Activated CD8-positive, alpha-beta memory T cell treated with anti-CD3 and anti-CD28 coated beads, Interleukin-2, amount 50 U/mL, for 4 hours (primary cell): Measurements from ENCODE around the gene SLC6A18.

Source experiments
- DNase-seq: peaks from one replicate; pipeline ENCODE4 v3.0.0-alpha.2; 2020

Gene SLC6A18, protein sequence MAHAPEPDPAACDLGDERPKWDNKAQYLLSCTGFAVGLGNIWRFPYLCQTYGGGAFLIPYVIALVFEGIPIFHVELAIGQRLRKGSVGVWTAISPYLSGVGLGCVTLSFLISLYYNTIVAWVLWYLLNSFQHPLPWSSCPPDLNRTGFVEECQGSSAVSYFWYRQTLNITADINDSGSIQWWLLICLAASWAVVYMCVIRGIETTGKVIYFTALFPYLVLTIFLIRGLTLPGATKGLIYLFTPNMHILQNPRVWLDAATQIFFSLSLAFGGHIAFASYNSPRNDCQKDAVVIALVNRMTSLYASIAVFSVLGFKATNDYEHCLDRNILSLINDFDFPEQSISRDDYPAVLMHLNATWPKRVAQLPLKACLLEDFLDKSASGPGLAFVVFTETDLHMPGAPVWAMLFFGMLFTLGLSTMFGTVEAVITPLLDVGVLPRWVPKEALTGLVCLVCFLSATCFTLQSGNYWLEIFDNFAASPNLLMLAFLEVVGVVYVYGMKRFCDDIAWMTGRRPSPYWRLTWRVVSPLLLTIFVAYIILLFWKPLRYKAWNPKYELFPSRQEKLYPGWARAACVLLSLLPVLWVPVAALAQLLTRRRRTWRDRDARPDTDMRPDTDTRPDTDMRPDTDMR

DNA sequence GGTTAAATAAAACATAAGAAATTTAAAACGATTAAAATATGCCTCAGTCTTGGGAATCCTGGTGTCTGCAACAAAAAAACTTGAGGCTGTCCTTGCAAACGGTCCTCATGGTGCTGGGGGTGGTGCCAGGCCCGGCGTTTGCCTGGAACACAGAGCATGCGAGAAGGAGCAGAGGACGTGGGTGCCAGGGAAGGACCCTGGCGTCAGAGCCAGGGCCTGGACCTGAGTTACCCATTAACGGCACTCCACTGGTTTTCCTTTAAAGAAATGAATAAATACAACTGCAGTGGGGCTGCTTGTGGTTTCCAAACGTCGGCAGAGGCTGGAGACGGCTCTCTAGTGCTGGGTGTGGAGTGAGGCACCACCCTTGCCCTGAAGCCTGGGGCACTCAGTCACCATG, at the start of gene SLC6A18:
TSS of gene SLC6A18 (plus strand) at position 301 of the 400 bp plus-strand sequence. CDS start at position 398, 97 bp downstream.
- no peak for DNase-seq

DNA sequence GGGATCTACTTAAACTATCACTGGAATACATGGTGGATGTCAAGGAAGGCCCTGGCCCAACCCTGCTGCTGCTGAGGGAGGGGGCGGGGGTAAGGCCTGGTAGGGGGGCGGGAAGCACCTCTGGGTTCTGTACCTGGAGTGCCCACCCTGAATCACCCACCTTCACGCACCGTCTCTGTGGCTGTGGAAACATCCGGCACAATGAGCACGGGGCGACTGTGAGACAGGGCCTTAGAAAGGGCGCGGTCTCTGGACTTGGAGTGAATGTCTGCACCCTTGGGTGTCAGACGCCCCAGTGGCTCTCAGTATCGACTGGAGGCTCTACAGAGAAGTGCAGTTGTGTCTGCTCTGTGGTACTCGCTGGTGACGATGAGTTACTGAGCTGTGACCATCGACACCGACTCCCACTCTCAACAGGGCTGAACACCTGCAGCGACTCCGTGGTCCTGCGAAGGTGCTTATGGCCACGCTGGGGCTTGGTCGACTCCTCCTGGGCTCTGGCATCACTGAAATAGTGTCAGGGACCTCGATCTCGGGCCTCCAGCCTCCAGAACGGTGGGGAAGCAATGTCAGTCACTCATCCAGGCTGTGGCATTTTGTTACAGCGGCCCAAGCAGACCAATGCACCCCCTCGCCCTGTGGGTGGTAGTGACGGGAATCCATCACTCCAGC, 49.2 kb upstream of the SLC6A18 start:
- DNase-seq: no peak

DNA sequence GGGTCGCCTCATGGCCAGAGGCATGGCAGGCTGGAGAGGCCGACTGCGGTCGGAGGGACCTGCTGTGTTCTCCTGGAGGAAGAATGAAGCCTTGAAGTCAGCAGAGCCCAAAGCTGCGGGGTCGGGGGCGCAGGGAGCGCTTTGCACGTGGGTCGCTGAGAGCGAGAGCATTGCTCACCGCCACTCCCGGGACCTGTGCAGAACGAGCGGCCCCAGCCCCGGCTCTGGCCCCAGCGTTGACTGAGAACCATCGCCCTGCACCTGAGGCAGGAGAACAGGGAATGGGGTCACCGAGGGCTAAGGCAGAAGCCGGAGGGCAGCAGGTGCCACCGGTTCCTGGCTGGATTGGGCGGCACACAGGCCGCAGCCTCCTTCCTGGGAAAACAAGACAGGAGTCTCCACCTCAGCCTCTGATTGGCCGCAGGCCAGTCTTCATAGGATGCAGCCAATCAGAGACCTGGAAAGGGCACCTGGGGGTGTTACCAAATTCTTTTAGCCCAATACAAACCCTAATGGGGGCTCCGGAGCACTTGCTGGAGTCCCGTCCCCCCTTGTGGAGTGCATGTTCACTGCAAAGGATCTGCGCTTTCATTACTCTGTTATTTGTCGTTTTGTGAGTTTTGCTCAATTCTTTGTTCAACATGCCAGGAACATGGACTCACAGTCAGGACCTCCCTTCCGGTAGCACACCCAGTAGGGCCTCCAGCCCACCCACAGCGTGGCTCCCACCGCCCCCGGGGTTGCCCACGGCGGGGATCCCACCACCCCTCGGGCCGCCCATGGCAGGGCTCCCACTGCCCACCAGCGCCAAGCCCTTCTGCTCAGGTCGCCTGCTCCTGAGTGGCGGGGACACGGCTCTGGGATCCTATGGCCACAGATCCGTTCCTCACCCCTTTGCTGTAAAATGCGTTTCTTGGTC, 48.4 kb upstream of the SLC6A18 start:
- no peak for DNase-seq

DNA sequence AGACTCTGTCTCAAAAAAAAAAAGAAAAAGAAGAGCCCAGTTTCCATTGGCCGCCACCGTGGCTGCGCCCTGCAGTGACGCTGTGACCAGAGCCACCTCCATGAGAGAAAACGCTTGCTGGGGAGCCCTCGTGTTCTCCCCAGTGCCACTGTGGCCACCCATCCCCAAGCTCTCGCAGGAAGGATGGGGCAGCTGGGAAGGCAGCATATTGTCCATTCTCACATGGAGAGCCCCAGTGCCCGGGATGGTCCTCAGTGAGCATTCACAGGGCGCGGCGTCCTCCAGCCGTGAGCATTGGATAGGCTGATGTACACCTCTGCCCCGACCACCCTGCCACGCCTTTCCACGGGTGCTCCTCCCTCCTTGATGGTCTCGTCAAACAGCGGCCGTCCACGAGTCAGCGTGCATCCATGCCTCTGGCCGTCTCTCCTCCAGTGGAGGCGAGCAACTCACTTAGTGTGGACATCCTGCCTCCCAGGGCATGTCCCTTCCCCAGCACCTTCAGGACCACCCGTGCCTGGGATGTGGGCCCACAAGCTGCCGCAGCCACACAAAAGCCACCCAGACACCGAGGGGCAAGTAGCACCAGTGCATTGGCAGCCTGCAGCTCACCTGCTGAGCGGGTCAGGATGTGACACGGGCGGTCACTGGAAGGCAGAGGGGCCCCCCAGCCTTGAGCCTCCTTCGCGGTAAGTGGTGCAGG, 47.2 kb upstream of the SLC6A18 start:
- no peak for DNase-seq

DNA sequence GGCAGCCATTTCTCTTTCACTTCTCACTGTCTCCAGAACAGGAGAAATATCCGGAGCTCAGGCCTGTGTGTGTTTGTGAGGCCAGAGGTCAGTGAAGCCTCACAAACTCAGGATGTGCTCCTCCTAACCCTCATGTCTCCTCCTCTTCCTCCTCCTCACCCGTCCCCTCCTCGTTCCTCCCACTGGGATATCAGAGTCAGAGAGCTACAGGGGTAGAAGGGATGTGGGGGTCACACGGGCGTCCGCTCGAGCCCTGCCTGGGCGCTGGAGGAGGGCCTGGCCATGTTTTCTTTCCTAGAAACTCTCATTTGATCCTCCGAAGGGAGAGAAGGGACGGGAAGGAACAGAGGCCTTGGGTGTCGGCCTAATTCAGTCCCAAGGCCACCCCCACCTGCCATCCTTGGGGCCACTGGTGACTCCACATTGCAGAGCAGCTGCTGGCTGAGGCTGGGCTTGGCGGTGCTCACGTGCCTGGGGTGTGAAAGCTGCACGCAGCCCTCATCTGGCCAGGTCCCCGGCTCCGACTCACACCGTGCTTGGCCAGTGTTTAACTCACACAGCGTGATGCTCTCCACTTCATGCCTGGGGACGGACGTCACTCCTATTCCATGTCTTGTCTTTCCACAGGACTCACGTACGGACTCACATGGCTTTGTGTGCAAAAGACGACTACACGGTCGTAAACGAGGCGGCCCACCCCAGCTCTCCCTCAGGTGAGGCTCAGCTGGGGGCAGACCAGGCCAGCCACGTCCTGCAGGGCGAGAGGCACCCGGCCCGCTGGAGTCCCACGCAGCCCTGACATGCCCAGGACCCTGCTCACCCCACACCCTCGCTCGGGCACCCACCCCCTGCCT, 46.4 kb upstream of the SLC6A18 start:
- DNase-seq: no peak

DNA sequence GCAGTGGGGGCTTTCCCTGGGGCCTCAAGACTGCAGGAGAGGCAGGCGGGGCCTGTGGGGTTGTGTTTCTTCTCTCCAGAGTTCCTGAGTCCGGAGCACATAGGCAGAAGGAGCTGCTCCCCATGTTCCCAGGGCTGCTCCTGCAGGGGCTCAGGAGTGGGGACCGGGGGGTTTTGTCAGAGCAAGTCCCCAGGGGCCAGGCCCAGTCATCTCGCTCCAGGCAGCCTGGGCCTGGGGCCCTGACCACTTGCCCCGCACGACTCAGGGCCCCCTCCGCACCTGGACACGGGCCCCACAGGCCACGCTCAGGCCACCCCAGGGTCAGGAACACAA, 45.8 kb upstream of the SLC6A18 start:
- DNase-seq: no peak

DNA sequence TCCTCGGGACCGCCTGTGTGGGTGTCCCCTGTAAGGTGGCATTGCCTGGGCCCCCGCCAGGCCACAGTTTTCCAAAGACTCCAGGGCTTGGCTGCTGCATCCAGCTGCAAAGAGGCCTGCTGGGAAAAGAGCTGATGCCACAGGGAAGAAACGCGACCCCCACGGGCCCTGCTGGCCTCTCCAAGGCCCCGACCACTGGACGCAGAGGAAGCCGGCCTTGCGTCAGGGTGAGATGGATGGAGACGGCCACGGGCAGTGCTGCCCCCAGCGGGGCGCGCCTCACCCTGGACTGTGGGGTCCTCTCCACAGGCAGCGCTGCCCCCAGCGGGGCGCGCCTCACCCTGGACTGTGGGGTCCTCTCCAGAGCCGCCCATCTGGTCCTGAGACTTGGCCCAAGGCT, 45.1 kb upstream of the SLC6A18 start:
- DNase-seq: no peak

DNA sequence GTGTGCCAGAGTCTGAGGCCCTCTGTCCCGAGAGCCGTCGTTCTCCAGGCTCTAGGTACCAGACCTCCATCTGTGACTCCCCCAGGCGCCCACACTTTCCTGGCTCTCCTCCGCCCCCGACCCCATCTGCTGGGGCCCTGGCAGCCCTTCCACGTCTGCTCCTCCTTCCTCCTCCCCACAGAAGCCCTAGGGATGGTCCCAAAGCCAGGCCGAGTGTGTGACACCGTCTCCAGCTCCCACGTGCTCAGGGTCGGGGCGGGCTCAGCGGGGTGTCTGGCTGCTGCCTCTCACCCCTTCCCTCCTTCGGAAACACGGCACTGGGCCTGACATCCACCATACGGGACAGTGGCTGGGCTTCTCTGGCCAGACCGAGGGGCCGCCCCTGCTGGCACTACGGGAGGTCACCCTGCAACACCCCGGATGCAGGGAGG, 44.3 kb upstream of the SLC6A18 start:
- no peak for DNase-seq

DNA sequence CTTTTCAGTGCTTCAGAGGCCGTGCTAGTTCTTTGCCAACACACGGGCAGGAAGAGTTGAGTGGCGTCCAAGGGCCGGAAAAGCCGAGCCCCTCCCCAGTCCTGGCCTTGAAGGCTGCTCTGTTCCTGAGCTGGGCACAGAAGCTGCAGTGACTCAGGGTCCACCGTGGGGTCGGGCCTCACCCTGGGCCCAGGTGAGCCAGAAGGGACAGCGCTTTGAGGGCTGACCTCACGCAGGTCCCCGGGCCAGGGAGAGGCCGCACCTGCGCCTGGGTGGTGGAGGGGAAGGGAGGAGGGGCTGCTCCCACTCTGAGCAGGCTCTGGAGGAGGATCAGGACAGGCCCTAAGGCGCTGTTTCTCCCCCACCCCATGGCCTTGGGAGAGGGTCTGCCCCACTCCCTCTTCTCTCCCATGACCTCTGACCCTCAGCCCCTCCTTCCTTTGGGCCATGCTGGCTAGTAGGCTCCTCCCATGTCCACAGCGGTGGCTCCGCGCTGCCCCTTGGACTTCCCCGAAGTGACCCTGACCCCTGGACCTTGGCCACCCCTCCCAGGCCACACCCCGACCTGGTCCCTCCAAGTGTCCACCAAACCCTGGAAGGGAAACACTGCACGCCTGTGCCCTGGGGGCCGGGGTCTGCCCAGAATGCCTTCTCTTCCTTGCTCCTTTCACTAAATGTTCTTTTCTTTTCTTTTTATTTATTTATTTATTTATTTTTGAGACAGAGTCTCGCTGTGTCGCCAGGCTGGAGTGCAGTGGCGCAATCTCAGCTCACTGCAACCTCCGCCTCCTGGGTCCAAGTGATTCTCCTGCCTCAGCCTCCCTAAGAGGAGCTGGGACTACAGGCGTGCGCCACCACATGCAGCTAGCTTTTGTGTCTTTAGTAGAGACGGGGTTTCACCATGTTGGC, 43.5 kb upstream of the SLC6A18 start:
- no peak for DNase-seq

DNA sequence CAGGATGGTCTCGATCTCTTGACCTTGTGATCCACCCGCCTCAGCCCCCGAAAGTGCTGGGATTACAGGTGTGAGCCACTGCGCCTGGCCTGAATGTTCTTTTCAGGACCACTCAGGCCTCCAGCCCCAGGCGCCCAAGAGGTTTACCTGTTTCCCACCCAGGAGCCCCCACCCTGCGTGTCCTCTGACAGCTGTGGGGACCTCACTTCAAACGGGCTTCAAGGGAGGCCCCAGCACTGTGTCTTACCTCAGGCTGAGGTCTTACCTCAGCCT, 42.9 kb upstream of the SLC6A18 start:
- DNase-seq: no peak

DNA sequence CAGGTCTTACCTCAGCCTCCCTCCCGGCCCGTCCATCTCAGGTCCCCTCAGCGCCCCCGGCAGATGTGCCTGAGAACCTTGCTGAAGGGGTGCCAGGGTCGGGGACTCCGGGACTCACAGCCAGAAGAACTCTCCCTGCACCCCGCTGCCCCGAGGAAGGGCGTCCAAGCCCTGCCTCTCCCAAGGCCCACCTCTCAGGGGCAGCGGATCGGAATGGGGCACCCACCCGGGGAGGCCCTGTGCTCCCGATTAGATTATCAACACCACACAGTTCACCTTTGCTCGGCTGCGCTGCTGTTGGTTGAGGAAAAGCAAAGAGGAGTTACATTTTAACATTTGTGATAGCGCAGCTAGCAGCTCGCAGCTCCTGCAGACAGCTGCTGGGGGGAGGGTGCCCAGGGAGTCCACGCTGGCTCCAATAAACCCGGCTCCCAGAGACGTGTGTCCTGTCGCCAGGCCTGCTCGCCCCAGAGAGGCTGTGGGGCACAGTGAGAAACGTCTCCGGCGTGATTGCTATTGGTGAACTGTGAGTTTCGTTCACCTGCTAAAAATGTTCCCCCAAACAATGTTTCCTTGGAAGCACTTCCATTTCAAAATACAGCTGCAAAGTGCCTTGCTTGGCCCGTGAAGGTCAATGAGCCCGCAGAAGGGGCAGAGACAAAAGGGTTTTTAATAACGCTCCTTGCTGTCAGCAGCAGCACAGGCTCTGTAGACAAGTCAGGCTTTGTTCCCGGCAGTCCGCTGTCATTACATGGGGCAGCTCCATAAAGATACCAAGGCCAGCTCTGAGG, 42.4 kb upstream of the SLC6A18 start:
- no peak for DNase-seq

DNA sequence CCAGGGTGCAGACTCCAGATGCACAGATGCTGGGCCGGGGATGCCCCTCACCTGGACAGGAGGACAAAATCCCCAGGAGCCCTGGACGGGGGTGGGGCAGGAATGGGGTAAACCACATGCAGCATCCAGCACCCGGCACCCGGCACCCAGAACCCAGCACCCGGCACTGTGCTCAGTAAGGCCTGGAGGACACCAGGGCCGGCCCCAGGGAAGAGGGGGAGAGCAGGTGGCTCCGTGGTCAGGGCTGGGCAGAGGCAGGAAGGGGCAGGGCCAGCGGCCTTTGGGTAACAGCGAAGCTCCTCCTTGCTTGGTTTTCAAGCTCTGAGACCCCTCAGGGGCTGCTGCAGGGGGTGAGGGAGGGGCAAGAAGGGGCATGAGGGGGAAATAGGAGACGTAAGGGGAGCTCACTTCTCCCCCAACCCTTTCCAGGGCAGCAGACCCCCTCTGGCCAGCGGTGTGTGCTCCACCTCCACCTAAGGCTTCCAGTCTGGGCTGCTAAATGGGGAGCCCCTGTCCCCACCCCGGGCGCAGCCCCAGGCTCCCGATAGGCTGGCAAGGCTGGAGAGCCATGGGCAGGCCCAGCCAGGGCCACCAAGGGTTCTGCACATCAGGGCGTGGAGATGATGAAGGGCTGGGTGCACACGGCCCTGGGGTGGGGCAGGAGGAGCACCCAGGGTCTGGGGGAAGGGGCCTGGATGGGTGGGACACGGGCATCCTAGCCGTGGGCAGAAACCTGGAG, 41.6 kb upstream of the SLC6A18 start:
- DNase-seq: no peak

DNA sequence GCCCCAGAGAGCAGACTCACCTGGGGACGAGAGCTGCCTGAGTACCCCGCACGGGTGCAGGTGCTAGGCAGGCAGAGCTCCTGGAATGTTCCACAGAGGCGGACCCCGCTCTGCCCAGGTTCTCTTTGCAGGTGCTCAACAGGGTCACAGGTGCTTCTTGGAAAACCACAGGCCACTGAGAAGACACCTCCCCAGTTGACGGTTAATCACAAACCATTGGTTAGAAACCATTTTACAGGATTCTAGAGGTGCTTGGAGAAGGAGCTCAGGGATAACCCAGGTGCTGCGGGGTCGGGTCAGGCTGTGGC, 41.1 kb upstream of the SLC6A18 start:
- DNase-seq: no peak

DNA sequence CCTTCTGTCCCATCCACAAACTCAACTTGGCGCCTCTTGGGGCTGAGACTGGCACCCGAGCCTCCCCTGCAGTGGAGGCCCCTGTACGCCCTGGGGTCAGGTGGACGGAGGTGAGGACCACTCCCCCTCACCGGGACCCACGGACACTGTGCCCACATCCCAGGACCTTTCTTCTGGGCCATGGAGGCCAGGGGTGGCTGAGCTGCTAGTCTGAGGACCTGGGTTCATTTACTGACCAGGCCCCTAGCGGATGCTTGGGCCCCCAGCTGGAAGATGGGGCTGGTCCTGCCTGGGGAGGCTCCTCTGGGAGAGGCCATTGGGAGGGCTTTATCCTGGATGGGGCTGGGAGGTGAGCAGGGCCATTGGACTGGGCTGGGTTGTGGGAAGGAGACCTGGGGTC, 40.7 kb upstream of the SLC6A18 start:
- DNase-seq: no peak

DNA sequence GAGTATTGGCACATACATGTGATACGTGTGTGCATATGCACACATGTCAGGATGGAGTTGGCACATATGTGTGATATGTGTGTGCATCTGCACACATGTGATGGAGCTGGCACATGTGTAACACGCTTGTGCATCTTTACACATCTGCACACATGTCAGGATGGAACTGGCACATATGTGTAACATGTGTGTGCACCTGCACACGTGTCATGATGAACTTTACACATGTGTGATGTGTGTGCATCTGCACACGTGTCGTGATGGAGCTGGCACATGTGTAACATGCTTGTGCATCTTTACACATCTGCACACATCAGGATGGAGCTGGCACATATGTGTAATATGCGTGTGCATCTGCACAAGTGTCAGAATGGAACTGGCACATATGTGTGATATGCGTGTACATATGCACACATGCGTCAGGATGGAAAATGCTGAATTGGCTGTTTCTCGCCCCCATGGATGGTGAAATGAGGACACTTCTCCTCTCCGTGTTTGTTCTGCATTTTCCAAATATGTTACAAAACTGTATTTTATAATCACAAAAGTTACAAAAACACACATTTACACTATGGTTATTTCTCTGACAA, 40.0 kb upstream of the SLC6A18 start:
- no peak for DNase-seq

DNA sequence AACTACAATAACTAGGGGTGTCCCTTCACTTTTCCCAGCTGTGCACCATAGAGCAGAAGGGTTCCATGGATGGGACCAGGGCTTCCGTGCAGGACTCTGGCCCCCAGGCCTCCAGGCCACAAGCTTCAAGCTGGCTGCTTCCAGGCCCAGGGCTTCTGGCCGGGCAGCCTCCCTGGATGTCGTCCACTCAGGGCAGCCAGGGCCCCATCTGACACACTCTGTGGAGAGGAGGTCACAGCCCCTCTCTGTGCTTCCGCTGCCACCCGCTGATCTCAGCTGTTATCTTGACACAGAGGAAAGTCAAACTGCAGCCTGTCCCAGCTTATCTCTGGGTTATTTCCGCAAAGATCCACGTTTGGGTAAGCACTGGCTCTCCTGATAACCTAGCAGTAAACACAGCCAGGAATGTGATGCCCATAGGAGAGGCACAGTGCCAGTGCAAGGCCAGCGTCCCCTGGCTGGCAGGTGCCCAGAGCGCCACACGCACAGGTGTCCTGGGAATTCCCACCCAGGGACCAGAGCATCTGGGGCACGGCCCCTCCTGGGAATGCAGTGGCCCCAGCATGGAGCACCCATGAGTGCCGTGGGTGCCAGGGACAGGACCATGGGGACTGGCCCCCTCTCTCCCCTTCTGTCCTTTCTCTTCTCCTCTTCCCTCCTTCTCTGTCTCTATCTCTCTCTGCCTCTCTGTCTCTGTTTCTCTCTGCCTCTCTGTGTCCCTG, 39.4 kb upstream of the SLC6A18 start:
- DNase-seq: no peak

DNA sequence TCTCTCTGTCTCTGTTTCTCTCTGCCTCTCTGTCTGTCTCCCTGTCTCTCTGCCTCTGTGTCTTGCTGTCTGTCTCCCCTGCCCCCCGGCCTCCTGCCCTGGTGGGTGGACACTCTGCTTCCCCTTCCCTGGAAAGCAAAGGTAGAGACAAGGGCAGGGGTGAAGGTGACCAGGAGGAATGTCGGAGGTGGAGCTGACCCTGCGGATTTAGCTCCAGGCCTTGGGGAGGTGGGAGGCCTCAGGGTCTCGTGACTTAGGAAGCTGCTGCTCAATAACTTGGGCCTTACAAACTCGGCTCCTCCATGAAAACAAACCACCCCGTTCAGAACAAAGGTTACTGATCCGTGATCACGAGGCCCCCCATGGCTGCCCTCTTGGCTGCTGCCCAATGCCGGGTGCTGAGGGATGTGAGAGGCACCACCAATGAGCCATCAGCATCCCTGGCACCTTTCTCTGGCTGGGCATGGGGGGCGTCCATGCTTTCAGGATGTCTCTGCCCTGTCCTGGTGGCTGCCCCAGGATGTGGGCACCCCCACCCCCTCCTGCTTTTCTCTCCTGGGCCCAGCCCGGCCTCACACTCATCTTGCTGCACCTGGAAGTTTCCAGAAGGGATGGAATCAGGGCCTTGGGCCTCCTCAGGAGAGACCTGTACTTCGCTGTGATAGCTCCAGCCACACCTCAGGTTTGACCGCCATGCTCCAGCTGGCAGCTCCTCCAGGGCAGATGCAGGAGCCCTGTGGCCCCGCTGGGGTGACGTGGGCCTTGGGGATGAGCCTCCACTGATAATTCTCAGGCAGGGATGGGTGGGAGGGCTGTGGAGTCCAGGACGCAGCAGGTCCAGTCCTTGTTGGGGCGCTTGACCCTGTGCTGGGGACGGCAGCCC, 38.6 kb upstream of the SLC6A18 start:
- no peak for DNase-seq
